ENCODE results near the gene GALM.
"Not testable (repeated sequence)": the region's sequence is repeated elsewhere in the genome, so short reads cannot be mapped to it uniquely, and the experiment has no call there.

Gene GALM

DNA sequence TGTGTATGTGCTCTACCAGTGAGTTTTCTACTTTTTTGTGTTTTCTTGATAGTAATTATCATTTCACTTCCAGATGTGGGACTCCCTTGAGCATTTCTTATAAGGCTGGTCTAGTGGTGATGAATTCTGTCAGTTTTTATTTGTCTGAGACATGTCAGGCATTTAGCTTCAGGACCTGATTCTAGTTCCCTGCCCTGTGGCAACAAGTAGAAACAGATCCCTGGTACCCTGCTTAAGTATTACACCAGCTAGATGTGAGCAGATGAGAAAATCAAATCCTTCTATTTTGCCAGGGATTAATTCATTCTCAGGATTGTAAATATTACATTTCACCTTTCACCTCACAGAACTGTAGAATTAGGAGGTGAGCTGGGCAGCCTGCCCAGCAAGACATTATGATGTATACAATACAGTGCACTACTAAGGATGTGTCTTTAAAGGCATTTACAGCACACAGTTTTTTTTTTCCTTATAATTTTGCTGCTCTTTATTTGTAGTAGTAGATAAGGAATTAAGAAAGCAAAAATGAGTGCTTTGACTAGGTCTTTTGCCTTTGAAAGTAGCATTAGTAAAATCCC lies 35.1 kb downstream of the GALM start:
- Histone ChIP-seq H3K36me3 (ENCODE audit: low read depth) (no peaks in the 10 kb centered on the region), H3K27me3 (ENCODE audit: insufficient read depth, poor library complexity, severe bottlenecking) (no peaks in the 10 kb centered on the region), H3K27ac (ENCODE audit: poor library complexity, severe bottlenecking) (no peak overlapping the region), H3K4me1 (ENCODE audit: insufficient read depth, poor library complexity, severe bottlenecking) (no peaks in the 10 kb centered on the region), H3K9me3 (ENCODE audit: severe bottlenecking) (no peaks in the 10 kb centered on the region), H3K4me3 (ENCODE audit: severe bottlenecking) (no peak overlapping the region)
- peak; percentile 23; the same call in 1 of the 3 replicates for ATAC-seq (ENCODE audit: low read depth)
- TF ChIP-seq, protein P1, sequence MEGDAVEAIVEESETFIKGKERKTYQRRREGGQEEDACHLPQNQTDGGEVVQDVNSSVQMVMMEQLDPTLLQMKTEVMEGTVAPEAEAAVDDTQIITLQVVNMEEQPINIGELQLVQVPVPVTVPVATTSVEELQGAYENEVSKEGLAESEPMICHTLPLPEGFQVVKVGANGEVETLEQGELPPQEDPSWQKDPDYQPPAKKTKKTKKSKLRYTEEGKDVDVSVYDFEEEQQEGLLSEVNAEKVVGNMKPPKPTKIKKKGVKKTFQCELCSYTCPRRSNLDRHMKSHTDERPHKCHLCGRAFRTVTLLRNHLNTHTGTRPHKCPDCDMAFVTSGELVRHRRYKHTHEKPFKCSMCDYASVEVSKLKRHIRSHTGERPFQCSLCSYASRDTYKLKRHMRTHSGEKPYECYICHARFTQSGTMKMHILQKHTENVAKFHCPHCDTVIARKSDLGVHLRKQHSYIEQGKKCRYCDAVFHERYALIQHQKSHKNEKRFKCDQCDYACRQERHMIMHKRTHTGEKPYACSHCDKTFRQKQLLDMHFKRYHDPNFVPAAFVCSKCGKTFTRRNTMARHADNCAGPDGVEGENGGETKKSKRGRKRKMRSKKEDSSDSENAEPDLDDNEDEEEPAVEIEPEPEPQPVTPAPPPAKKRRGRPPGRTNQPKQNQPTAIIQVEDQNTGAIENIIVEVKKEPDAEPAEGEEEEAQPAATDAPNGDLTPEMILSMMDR (IDR thresholded peaks at IDR 0.05; ENCODE audit: poor library complexity, severe bottlenecking), result no peak
- DNase-seq (ENCODE audit: low spot score), result no peak

DNA sequence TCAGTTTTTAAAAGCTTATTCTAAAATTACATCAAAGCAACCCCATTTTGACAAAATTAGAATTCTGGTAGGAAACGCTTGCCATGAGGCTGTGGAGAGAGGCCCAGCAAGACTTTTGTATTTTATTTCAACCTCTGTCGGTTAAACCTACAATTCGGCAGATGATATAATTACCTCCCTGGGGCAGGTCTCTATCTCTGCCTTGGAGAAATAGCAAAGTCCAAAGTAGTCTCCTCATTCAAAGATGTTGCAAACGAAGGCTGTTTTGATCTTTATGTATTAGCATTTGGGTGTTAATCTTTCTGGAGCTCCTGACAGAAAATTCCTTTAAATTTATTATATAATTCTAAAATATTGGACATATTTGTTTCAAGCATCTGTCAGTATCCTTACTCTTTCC lies 35.6 kb downstream of the GALM start:
- no peaks in the 10 kb centered on the region for H3K9me3 ChIP-seq (ENCODE audit: severe bottlenecking)
- no peaks in the 10 kb centered on the region for H3K36me3 ChIP-seq (ENCODE audit: low read depth)
- TF ChIP-seq, protein P1 (IDR thresholded peaks at IDR 0.05; ENCODE audit: poor library complexity, severe bottlenecking), result no peak
- H3K4me3 ChIP-seq (ENCODE audit: severe bottlenecking), result no peak overlapping the region
- H3K4me1 ChIP-seq (ENCODE audit: insufficient read depth, poor library complexity, severe bottlenecking), result no peaks in the 10 kb centered on the region
- no peak overlapping the region for H3K27ac ChIP-seq (ENCODE audit: poor library complexity, severe bottlenecking)
- DNase-seq (ENCODE audit: low spot score) (no peak), ATAC-seq (ENCODE audit: low read depth) (no peak)
- no peaks in the 10 kb centered on the region for H3K27me3 ChIP-seq (ENCODE audit: insufficient read depth, poor library complexity, severe bottlenecking)

- Histone ChIP-seq H3K36me3 (ENCODE audit: low read depth) (no peaks in the 10 kb centered on the region), H3K4me1 (ENCODE audit: insufficient read depth, poor library complexity, severe bottlenecking) (no peaks in the 10 kb centered on the region), H3K4me3 (ENCODE audit: severe bottlenecking) (no peak overlapping the region), H3K27ac (ENCODE audit: poor library complexity, severe bottlenecking) (no peak overlapping the region), H3K9me3 (ENCODE audit: severe bottlenecking) (no peaks in the 10 kb centered on the region), H3K27me3 (ENCODE audit: insufficient read depth, poor library complexity, severe bottlenecking) (no peaks in the 10 kb centered on the region)
- no peak for DNase-seq (ENCODE audit: low spot score)
- TF ChIP-seq, protein P1 (IDR thresholded peaks at IDR 0.05; ENCODE audit: poor library complexity, severe bottlenecking), result no peak
- no peak; the same call in 2 of the 3 replicates for ATAC-seq (ENCODE audit: low read depth)
These were observed 36.5 kb downstream of the GALM start for GRCh38 chr2:38702413-38702812.

- not testable (repeated sequence) for H3K4me1 ChIP-seq (ENCODE audit: insufficient read depth, poor library complexity, severe bottlenecking); ATAC-seq (ENCODE audit: low read depth); H3K9me3 ChIP-seq (ENCODE audit: severe bottlenecking); DNase-seq (ENCODE audit: low spot score); H3K36me3 ChIP-seq (ENCODE audit: low read depth); H3K4me3 ChIP-seq (ENCODE audit: severe bottlenecking); H3K27me3 ChIP-seq (ENCODE audit: insufficient read depth, poor library complexity, severe bottlenecking); H3K27ac ChIP-seq (ENCODE audit: poor library complexity, severe bottlenecking)
These were observed 37.4 kb downstream of the GALM start for GRCh38 chr2:38703336-38703735.

DNA sequence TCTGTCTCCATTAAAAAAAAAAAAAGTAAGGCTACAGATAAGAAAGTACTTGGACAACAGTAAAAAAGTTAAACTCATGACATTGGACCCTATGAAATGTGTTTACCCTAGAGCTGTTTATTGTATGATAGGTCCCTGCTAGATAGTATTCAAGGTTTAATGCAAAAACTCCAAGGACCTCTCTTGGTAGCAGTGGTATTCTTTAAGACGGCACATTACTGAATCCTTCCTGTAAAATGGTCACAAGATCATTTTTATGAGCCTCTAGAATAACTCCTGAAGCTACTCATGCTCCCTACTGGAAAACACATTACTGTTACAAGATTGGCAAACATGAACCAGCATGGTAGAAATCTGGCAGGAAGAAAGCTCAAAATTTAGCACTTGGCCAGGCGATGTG lies 38.8 kb downstream of the GALM start:
- TF ChIP-seq, protein P1 (IDR thresholded peaks at IDR 0.05; ENCODE audit: poor library complexity, severe bottlenecking), result no peak
- DNase-seq (ENCODE audit: low spot score) (no peak), ATAC-seq (ENCODE audit: low read depth) (no peak)
- Histone ChIP-seq H3K27me3 (ENCODE audit: insufficient read depth, poor library complexity, severe bottlenecking) (no peaks in the 10 kb centered on the region), H3K9me3 (ENCODE audit: severe bottlenecking) (no peaks in the 10 kb centered on the region), H3K36me3 (ENCODE audit: low read depth) (no peaks in the 10 kb centered on the region), H3K4me1 (ENCODE audit: insufficient read depth, poor library complexity, severe bottlenecking) (no peaks in the 10 kb centered on the region), H3K4me3 (ENCODE audit: severe bottlenecking) (no peak overlapping the region), H3K27ac (ENCODE audit: poor library complexity, severe bottlenecking) (no peak overlapping the region)

All from RWPE2 (cell line).